Cardiac muscle cell (in vitro differentiated cells and primary cell): Measurements from ENCODE around the gene MCTP1. TPM values are rescaled to one million over a fixed set of nuclear protein-coding genes. Genes with fewer than 3 reads are reported as not detected.

Experiments
- DNase-seq, 2 donors: peaks; one replicate each; pipeline versions ENCODE4 v3.0.0 to v3.0.0-alpha.2; 2010 to 2017; ENCODE audit warnings: low read depth in 1 of 2, low spot score in 1 of 2
- H3K27ac ChIP-seq: fragments of 200-600 bp; sonication (generic); 2 replicates; pipeline ENCODE4 v1.5.1; 2016
- H3K27me3 ChIP-seq: fragments of 200-600 bp; sonication (generic); 2 replicates; pipeline ENCODE4 v1.6.0; 2016; ENCODE audit warnings: control low read depth
- H3K36me3 ChIP-seq: fragments of 200-600 bp; sonication (generic); 2 replicates; pipeline ENCODE4 v1.5.1; 2016; ENCODE audit warnings: control low read depth
- H3K4me1 ChIP-seq: fragments of 200-600 bp; sonication (generic); 2 replicates; pipeline ENCODE4 v1.8.1; 2017; ENCODE audit warnings: low read depth, mild to moderate bottlenecking, mixed run types
- H3K4me3 ChIP-seq: fragments of 200-600 bp; sonication (generic); 2 replicates; pipeline ENCODE4 v1.5.1; 2016; ENCODE audit warnings: mild to moderate bottlenecking
- H3K9me3 ChIP-seq: fragments of 200-600 bp; sonication (generic); 2 replicates; pipeline ENCODE4 v1.5.1; 2017; ENCODE audit warnings: low read depth, mild to moderate bottlenecking, control low read depth
- CTCF ChIP-seq: IDR thresholded peaks from 2 replicates; pipeline ENCODE4 v1.5.1; 2012; ENCODE audit warnings: low read depth, mild to moderate bottlenecking, low read length
- polyA plus RNA-seq: library from polyadenylated mRNA; unstranded; fragments of >200 nt; fragmentation: Nextera tagmentation; extraction: Ambion mirVana; gene quantifications from 2 replicates; pipeline ENCODE4 v1.2.1, GENCODE V29; 2016
- total RNA-seq: library from RNA; depleted of rRNA; stranded (reverse); fragments of >200 nt; gene quantifications from 2 replicates; pipeline ENCODE4 v1.2.3, GENCODE V29; 2016

The MCTP1 gene
- total RNA-seq (not detected in 2 replicates), polyA plus RNA-seq (1.3 and 1.4 TPM in 2 replicates)

GRCh38 chr5:95284572-95285408, at the start of gene MCTP1:
Gene MCTP1 (minus strand): TSS chr5:95285094.
- peaks cover 99% of the 10 kb centered on the region for H3K27me3 ChIP-seq
- peaks cover 3% of the 10 kb centered on the region for H3K4me1 ChIP-seq
- no peak for TF ChIP-seq CTCF
- H3K36me3 ChIP-seq = no peaks in the 10 kb centered on the region
- DNase-seq = peak; percentile 10 to 58
- H3K4me3 ChIP-seq = peak within 1 kb of the TSS; percentile 53
- no peaks in the 10 kb centered on the region for H3K9me3 ChIP-seq
- H3K27ac ChIP-seq = no peak within 1 kb of the TSS

- TF ChIP-seq CTCF = no peak
- no peak overlapping the region for H3K27ac ChIP-seq
- H3K4me3 ChIP-seq = no peak overlapping the region
- no peak for DNase-seq
- H3K4me1 ChIP-seq = no peaks in the 10 kb centered on the region
- H3K9me3 ChIP-seq = no peaks in the 10 kb centered on the region
- H3K36me3 ChIP-seq = no peaks in the 10 kb centered on the region
- no peaks in the 10 kb centered on the region for H3K27me3 ChIP-seq
These were observed 47.3 kb upstream of the MCTP1 start for GRCh38 chr5:95332158-95332557.

- no peaks in the 10 kb centered on the region for H3K9me3 ChIP-seq
- no peaks in the 10 kb centered on the region for H3K4me1 ChIP-seq
- H3K27ac ChIP-seq = no peak overlapping the region
- H3K27me3 ChIP-seq = no peaks in the 10 kb centered on the region
- H3K36me3 ChIP-seq = no peaks in the 10 kb centered on the region
- TF ChIP-seq CTCF = no peak
- H3K4me3 ChIP-seq = no peak overlapping the region
- DNase-seq = no peak
These were observed 46.5 kb upstream of the MCTP1 start for GRCh38 chr5:95331358-95331757.

GRCh38 chr5:95327211-95327610, 42.3 kb upstream of the MCTP1 start:
- no peaks in the 10 kb centered on the region for H3K36me3 ChIP-seq
- H3K4me1 ChIP-seq = no peaks in the 10 kb centered on the region
- DNase-seq = no peak
- H3K27ac ChIP-seq = no peak overlapping the region
- TF ChIP-seq CTCF = no peak
- H3K9me3 ChIP-seq = no peaks in the 10 kb centered on the region
- no peaks in the 10 kb centered on the region for H3K27me3 ChIP-seq
- no peak overlapping the region for H3K4me3 ChIP-seq

GRCh38 chr5:95317687-95318086, 32.8 kb upstream of the MCTP1 start:
- no peak for DNase-seq
- no peaks in the 10 kb centered on the region for H3K27me3 ChIP-seq

More at GRCh38 chr5:95317687-95318086, 32.8 kb upstream of the MCTP1 start:
- no peak overlapping the region for H3K27ac ChIP-seq
- H3K4me3 ChIP-seq = no peak overlapping the region
- no peaks in the 10 kb centered on the region for H3K9me3 ChIP-seq
- no peaks in the 10 kb centered on the region for H3K36me3 ChIP-seq
- TF ChIP-seq CTCF = no peak
- H3K4me1 ChIP-seq = no peaks in the 10 kb centered on the region
